ENCODE results near the gene COL4A2.

COL4A2 gene

DNA sequence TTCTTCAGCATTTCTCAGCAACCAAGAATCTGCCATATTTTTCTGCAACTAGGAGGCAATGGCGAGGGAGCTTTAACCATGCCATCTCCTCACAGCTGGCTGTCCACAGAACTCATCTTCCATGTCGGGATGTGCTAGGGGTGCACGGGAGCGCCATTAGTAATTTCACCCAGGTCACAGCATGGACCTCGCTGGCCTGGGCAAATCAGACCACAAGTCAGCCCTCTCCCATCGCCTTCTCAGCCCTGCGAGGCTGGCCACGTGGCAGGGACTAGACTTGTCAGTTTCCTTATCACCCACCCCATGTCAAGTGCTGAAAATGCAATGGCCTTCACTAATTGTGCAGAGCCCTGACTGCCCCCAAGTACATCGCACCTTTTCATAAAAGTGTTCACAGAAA is 15.8 kb upstream of the COL4A2 start:
- no peak for DNase-seq

DNA sequence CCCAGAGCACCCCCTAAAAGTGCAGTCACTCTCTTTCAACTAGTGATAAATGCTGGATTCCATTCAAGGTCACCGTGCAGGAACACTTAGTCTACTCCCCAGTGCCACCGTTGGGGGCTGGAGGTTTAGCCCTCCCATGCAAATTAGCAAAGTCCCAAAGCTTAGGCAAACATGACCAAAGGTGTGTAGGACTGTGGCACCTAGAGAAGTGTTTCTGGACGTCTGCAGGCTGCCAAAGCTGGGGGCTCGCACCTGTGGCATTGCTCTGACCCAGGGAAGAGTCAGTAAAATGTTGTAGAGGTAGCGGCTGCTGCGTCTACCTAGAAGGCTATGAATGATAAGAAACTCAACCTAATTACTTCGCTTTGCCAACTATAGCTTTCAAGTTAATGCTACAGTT is 14.0 kb upstream of the COL4A2 start:
- DNase-seq, result no peak

DNA sequence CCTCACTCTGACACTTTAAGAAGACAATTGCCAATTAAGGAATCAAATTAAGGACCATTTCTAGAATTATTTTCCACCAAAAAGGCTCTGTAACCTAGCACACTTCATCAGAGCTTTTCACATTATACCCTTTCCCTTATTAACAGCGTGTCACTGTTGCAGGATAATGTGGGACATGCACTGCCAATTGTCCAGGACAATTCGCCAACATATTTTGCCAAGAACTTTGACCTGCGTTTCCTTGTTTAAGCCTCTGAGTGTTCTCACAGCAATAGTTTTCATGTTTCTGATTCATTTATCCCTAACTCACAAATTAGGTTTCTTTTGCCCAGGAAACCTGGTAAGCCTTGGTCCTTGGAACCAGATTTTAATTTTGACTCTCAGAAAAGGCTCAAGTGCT is 13.4 kb upstream of the COL4A2 start:
- no peak for DNase-seq

DNA sequence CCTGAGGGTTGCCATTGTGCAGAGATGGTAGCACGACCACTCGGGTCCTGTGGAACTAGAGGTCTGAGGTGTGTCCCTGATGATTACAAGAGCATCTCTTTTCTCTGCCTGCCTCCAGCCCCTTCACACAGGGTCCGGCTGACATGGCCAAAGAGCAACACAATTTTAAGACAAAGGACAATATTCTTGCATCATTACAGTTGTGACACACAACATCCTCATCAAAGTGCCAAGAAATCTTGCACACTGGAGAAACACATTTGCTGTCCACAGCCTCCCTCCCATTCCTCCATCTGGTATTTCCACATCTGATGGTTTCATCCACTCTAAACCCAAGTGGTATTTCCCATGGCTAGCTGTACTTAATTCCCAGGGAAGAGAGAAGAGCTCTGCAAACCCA is 12.9 kb upstream of the COL4A2 start:
- DNase-seq, result no peak

DNA sequence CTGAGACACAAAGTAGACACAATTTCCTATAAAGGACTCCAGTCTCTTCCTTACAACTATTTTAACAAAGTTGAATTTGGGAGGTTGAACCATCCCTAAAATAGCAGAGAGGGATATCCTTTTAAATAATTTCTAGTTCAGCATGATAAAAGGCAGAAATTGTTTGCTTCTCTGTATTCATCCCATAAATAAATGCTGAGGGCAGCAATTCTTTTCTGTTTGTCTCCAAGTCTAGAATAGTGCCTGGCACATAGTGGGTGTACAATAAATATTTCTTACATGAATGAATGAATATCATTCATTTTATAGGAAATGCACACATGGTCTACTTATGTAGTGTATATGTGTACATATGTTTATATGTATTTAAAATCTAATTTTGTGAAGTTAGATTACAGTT is 12.5 kb upstream of the COL4A2 start:
- no peak for DNase-seq

DNA sequence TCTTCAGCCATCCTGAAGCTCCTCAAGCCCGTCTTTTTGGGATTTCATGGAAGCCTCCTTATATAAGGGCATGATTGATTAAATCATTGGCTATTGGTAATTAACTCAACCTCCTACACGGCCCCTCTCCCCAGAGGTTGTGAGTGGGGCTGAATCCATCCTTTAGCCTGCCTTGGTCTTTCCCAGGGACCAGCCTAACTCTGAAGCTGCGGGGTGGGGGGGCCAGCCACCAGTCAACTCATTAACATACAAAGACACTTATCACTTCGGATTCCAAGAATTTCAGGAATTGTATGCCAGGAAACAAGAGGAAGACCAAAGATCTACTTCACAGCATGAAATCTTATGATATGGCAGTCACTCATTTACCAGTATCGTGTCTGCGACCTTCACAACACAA is 10.1 kb upstream of the COL4A2 start:
- DNase-seq, result no peak

DNA sequence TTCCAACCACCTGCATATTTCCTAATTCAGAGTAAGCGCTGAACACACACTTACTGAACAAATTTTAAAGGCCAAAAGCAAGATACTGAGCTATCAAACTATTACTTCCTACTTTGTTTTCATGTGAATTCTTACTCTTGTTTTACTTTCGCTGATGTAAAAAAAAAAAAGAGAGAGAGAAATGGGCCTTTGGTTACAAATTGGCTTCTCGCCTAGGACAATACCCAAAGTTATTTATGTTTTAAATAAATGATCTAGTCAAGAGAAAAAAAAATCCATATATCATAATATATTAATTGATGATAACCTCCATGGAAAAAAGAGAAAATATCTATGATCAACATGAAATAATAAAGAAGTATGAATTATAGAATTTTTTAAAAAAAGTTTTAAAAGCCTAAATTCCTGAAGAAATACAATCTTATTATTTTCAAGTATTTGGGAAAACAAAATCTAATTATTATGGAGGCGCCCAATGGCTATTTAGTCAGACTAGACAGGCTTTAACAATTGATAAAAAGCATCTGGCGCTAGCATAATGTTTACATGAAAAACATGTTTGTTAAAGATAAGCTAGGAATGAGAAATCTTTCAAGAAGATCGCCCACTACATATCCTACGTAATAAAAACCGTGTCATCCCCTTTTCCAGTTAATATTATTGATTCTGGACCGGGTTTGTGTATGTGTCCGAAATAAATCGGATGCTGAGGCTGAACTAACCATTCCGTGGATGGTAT is 9.1 kb upstream of the COL4A2 start:
- no peak for DNase-seq

DNA sequence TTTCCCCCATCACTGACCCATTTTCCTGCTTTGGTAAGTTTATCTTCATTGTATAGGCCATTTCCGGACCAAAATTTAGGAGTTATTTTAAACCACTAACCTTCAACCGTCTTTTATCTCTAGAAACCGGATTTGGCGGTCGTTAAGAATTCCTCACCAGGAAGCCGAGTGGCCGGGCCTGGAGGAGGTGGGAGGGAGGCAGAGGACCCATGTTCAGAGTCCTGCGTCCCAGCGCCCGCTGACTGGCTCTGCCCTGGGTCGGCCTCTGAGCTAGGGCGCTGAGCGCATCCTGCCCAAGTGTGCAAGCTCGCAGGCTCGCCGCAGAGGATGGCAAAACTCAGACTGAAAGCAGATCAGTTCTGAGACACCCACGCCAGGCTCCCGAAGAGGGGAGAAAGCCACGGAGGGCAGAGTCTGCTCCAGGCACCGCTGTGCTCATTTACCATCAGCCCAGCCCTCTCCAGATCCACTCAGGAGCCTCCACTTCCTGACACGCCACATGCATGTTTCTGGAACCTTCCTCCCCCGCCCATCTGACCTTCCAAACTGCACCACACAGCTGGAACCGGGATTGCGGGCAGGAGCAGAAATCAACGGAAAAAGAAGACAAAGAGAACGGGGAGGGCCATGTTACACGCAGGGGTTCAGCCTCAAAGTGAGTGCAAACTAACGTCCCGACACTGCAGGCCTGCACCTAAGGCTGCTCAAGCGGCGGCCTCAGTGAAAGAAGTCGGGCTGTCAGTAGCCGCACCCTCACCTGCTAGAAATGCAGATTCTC is 8.4 kb upstream of the COL4A2 start:
- no peak for DNase-seq

DNA sequence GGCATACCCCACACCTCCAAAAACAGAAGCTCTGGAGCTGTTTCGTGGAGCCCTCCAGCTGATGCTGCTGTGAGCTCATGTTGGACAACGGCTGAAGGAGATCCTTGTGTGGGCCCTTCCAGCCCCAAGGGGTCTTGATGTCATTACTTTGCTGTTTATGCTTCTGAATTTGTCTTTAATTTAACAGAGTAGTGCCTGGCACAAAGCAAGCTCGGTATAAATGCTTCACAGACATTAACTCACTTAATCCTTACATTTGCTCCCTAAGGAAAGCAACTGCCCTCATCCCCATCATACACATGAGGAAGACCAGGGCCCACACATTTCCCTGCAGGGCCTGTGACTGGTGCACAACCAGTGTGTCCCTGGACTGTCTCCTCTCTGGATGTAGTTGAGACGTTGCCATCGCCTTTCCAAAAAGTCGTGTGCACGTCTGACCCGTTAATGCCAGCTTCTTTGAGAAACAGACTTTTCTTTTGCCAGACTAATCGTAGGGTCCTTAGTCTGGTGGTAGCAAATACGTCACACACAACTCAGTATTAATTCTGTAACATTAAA is 7.7 kb upstream of the COL4A2 start:
- DNase-seq, result no peak

DNA sequence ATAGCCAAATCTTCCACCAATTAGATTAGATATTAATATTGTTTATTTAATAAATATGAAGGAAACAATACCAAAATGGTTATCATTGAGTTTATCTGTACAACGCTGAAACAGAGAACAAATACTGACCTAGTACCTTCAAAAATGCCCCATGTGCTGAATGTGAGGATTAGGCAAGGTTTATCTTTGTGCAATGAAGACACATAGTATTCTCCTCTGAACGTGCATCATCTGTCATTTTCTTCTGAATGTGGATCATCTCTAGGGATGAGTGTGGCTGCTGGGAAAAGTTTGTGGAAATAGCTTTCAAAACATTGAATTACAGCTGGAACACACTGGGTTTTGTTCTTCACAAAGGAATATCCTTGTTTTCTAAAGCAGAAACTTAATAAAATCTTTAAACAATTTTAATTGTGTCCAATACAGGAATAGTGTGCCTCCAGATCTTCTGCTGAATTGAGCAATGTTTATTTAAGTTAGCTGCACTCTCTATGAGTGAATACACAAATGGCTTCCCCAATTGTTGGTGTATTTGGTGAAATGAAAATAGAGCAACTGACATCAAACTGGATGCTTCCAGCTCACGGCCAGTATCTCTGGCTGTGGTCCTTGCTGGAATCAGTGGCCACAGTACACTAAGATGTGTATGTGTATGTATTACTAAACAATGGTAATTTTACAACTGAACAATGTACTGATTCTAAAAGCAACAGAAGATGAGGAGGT is 6.8 kb upstream of the COL4A2 start:
- no peak for DNase-seq

DNA sequence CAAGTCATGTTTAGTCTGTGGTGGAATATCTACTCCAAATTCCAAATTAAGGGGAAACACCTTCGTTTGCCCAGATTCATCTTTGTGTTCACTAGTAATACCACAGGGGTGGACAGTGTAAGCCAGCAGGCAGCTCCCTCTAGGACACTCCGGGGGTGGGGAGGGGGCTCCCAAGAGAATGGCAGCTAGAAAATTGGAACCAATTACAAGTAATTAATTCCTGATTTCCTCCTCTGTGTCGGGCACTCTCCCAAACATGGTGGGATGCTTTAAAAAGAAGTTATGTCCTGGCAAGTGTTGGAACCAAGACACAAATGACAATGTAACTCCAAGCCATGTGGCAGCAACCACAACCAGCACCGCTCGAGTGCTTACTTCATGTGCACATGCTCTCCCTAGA is 6.0 kb upstream of the COL4A2 start:
- DNase-seq, result no peak

DNA sequence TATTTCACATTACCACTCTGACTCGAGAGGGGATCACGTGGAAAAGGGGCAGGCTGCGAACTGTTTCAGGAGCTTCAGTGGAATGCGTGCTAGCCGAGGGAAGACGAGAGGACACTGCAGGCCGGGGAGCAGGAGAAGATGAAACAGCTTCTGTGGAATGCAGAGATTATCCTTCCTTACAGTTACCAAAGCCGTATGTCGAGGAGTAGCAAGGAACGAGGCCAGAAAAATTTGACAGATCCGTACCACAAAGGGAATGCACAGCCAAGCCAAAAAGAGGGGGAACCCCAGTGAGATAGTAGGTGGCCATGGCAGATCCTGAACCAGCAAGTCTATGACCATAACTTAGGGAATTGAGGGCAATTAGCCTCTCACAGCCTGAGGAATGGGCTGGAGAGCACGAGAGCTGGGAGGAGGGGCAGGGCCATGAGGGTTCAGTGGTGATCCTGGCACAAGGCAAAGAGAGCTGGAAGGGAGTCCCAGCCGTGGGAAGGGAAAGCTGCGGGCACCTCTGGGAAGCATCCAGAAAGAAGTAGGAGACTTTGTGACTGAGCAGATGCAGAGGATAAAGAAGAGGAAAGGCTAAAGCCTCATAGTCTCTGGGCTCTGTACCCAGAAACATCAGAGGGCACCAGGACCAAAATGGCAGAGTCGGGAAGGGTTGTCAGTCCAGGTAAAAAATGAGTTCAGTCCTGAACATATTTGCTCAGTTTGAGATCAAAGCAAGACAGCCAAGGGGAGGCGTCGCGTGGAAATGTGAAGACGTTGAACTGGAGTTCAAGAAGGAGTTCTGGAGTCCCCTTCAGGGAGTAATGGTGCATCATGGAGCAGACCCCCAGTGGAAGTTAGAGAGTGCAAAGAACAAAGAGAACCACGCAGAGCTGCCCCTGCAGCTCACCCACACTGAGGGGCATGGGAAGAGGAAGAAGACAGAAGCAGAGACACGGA is 5.2 kb upstream of the COL4A2 start:
- DNase-seq, result no peak

DNA sequence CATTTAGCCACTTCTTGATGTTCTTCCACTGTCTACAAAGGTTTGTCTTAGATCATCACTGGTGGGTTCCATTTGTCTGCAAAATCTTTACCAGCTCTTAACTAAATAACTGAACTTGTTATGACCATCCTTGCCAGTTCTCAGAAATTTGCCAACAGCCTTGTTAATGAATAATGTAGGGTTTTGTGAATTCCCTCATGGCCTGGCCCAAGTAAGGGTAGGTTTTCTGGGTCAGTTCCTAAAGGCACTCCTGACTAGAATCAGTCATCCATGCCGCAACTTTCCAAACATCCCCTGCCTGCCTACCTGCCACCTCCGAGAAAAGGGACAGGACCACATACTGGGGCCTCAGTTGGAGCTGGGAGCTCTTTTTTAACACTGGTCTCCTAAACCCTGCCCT is 4.1 kb upstream of the COL4A2 start:
- DNase-seq, result no peak

DNA sequence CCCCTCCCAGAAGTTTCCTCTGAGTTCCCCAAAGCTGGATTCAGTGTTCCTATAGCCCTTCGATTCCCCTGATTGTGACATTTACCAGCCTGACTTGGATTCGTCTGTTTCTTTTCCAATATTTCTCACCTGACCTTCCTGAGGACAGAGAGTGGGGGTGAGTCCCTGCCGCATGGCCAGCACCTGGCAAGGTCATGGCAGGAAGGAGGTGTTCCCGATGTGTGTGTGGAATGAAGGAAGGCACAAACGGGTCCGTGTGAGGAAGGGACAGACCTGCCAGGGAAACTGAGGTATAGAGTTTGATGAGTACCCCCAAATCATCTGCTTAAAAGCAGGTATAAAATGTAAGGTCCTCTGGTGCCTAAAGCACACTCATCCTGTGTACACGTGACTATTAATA is 3.4 kb upstream of the COL4A2 start:
- no peak for DNase-seq

DNA sequence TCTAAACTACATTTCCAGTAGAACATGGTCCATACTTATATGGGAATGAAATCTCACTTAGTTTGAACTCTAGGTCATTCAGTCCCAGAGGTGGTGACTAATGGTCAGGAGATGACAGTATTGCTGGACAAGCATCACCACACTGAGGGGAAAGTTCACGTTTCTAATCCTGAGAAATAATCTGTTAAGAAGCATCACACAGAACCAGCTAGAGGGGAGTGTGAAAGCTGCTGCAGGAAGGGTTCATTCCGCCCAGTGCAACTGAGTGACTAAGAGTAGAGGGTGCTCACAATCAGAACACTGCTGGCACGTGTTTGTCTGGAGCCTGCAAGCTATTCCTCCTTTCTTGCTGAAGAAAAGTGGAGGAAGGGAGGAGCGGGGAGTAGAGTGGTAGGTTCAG is 2.8 kb upstream of the COL4A2 start:
- DNase-seq, result no peak

DNA sequence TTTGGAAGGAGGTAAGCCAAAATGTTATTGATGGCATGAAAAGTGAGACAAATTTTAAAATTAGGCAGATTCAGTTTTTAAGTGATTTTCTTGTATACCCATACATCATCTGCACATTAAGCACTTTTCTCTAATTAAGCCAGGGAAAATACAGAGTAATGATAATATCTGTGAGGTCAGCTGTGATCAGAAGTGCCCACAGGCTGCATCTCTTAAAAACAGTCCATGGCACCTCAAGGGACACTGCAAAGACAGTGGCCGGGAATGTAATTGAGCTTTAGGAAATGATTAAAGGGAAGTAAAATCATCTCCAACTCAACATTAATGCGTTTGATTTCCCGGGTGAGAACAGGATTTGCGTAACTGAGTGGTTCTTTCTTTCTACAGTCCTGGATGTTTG is 2.1 kb upstream of the COL4A2 start:
- no peak for DNase-seq

DNA sequence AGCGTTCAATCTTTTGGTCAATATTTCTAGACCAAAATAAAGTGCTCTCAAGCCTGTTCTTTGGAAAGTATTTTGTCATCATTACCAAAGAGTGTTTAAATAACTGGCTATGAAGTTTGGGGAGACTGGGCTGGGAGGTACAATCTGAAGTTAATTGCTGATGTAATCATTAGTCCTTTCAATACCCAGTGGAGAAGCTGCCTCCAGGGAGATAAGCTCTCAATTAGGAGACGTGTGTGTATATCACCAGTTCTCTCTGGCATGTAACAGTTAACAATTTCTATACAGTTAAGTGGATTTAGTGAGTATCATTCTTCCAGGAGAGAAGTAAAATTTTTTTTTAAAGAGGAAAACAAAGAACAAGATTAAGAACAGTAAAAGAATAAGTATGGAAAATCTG is 1.5 kb upstream of the COL4A2 start:
- DNase-seq, result no peak

DNA sequence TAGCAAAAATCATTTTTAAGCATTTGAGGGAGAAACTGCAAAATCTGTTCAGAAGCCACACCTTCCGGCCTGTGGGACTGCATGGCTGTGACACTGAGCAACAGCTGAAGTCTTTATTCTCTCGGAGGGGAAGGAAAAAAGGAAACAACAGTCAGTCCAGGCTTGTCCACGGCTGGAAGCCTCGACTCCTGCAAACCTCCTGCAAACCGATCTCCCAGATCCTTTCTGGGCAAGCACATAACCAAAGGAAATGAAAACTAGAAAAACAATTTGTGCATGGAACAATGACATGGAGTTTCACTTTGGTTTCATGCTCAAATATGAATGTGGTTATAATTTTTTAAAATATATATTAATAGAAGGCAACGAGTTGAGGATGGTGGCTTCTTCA is 1.1 kb upstream of the COL4A2 start:
- DNase-seq, result no peak

DNA sequence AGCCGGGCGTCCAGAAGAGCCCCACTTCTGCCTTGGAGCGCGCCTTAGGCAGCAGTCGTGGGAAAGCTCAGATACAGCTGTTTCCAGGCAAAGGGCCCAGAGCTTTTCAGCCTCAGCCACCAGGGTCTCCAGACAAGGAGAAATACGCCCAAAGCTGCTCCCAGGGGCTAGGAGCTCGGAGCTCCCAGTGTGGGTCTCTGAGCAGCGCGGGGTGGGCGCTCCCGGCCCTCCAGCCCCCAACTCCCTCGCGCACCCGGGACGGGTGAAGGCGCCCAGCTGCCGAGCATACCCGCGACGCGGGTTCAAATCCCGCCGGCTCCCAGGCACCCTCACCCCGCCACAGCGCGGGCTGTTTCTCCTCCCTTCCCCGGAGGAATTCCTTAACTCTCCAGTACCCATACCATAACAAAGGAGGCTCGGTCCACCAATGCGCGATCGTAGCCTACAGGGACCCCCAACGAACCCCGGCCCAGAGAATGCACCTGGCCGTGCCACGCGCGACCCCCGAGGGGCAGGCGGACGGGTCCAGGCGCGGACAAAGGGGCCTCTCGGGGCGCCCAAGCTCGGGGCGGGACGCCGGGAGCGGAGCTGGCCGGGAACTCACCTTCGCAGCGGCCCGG is 634 bp upstream of the COL4A2 start:
- no peak for DNase-seq

DNA sequence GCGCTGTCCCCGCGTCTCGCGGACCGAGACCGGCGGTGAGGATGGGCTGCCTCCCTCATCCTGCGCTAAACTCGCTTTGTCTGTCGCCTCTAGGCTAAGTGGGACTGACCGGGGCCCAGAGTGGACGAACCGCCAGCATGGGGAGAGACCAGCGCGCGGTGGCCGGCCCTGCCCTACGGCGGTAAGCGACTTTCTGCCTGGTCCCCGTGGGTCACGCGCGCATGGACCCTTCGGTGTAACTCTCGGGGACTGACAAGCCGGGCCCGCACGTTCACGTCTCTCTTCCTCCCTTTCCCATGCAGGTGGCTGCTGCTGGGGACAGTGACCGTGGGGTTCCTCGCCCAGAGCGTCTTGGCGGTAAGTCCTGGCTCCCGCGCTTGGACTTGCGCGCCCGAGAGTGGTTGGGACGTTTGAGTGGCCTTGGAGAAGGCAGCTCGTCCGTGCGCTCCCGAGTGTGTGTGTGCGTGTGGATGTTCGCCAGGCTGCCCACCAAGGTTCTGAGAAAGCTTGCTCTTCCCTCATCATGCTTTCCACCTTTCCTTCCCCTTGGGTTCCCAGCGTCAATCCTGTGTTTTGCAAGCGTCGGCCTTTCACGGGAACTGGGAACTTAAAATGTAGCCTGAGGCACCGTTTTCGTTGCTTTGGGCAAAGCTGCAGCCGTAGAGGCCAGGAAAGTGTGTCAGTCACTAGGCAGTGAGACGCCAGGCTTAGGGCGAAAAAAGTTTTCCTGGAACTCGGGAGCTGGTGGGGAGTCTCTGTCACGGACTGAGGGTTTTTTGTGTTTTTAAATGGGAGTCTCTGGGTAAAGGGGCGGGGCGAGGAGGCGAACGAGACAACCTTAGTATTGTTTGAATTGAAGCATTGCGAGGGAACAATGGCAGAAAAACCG is 927 bp downstream of the COL4A2 start:
- no peak for DNase-seq

Data from activated CD4-positive, CD25-positive, alpha-beta regulatory T cell (primary cell).